GM23338 (cell line): ENCODE data around the gene KRT37. TPM values are rescaled to one million over a fixed set of nuclear protein-coding genes. Genes with fewer than 3 reads are reported as not detected.

Experiments
- ATAC-seq: fragments of 200-7000 bp; cut with Tn5 transposase; 3 replicates; pipeline ENCODE4 v1.9.1; 2020
- DNase-seq: peaks from one replicate; pipeline ENCODE4 v3.0.0-alpha.2; 2015; ENCODE audit warnings: low spot score
- H2AFZ ChIP-seq: fragments of 200-600 bp; sonication (generic); 2 replicates; pipeline ENCODE4 v1.8.0; 2016; ENCODE audit warnings: antibody characterized with exemption, mild to moderate bottlenecking, moderate library complexity
- H3F3A ChIP-seq: fragments of 200-600 bp; sonication (generic); replicated peaks from 2 replicates; pipeline ENCODE4 v1.8.0; 2017; ENCODE audit warnings: antibody characterized with exemption, mixed run types, low read depth
- H3K27ac ChIP-seq: fragments of 200-600 bp; sonication (generic); 2 replicates; pipeline ENCODE4 v1.6.1; 2016; ENCODE audit warnings: low read depth
- H3K27me3 ChIP-seq: fragments of 200-600 bp; sonication (generic); 2 replicates; pipeline ENCODE4 v1.8.0; 2016; ENCODE audit warnings: mild to moderate bottlenecking, mixed run types, moderate library complexity; ENCODE audit not compliant: insufficient read depth
- H3K36me3 ChIP-seq: fragments of 200-600 bp; sonication (generic); 2 replicates; pipeline ENCODE4 v1.8.0; 2016; ENCODE audit warnings: mild to moderate bottlenecking; ENCODE audit not compliant: insufficient read depth
- H3K4me1 ChIP-seq: fragments of 200-600 bp; sonication (generic); 2 replicates; pipeline ENCODE4 v1.8.0; 2016; ENCODE audit warnings: mild to moderate bottlenecking, moderate library complexity; ENCODE audit not compliant: insufficient read depth
- H3K4me2 ChIP-seq: fragments of 200-600 bp; sonication (generic); 2 replicates; pipeline ENCODE4 v1.7.1; 2017; ENCODE audit warnings: mixed run types
- H3K4me3 ChIP-seq: fragments of 200-600 bp; sonication (generic); 2 replicates; pipeline ENCODE4 v1.6.1; 2016; ENCODE audit warnings: mixed run types
- H3K79me2 ChIP-seq: fragments of 200-600 bp; sonication (generic); replicated peaks from 2 replicates; pipeline ENCODE4 v1.8.0; 2017; ENCODE audit warnings: mild to moderate bottlenecking; ENCODE audit not compliant: insufficient read depth
- H3K9me2 ChIP-seq: fragments of 200-600 bp; sonication (generic); 2 replicates; pipeline ENCODE4 v1.8.0; 2017; ENCODE audit not compliant: insufficient read depth
- H4K20me1 ChIP-seq: fragments of 200-600 bp; sonication (generic); replicated peaks from 2 replicates; pipeline ENCODE4 v1.8.0; 2017; ENCODE audit warnings: mild to moderate bottlenecking; ENCODE audit not compliant: insufficient read depth
- H3K27ac Mint-ChIP-seq: 2 replicates; pipeline ENCODE4 v1.8.0; 2020; ENCODE audit warnings: inconsistent platforms, mild to moderate bottlenecking, moderate library complexity, mixed read lengths
- H3K27me3 Mint-ChIP-seq: 3 replicates; pipeline ENCODE4 v1.8.0; 2022; ENCODE audit warnings: low read depth, mild to moderate bottlenecking, moderate library complexity, mixed read lengths, inconsistent platforms; ENCODE audit not compliant: insufficient read depth, poor library complexity
- H3K36me3 Mint-ChIP-seq: 3 replicates; pipeline ENCODE4 v1.8.0; 2021; ENCODE audit warnings: low read depth, mild to moderate bottlenecking, inconsistent platforms, moderate library complexity, mixed read lengths
- H3K4me1 Mint-ChIP-seq: 3 replicates; pipeline ENCODE4 v1.8.0; 2020; ENCODE audit warnings: mild to moderate bottlenecking, inconsistent platforms, mixed read lengths
- H3K4me3 Mint-ChIP-seq: 3 replicates; pipeline ENCODE4 v1.8.0; 2021; ENCODE audit warnings: moderate library complexity, mild to moderate bottlenecking, inconsistent platforms, mixed read lengths
- H3K9me3 Mint-ChIP-seq: 3 replicates; pipeline ENCODE4 v1.8.0; 2020; ENCODE audit warnings: moderate library complexity, mild to moderate bottlenecking, inconsistent platforms, mixed read lengths
- CREB1 ChIP-seq: fragments of 250-450 bp; sonication (Bioruptor Pico); IDR thresholded peaks from 2 replicates; pipeline ENCODE4 v1.5.0; 2020; ENCODE audit warnings: low read depth, mild to moderate bottlenecking, moderate library complexity
- ETS1 ChIP-seq: IDR thresholded peaks from 2 replicates; pipeline ENCODE4 v1.6.1; 2016; ENCODE audit warnings: antibody characterized with exemption
- EZH2 ChIP-seq: fragments of 200-600 bp; sonication (generic); IDR thresholded peaks from one replicate; pipeline ENCODE4 v1.8.0; 2017; ENCODE audit warnings: antibody characterized with exemption, mild to moderate bottlenecking, low read depth; ENCODE audit not compliant: unreplicated experiment
- EZH2phosphoT487 ChIP-seq: fragments of 200-600 bp; sonication (generic); IDR thresholded peaks from one replicate; pipeline ENCODE4 v1.8.1; 2018; ENCODE audit warnings: antibody characterized with exemption; ENCODE audit not compliant: unreplicated experiment
- STAT1 ChIP-seq: IDR thresholded peaks from one replicate; pipeline ENCODE4 v1.6.1; 2016; ENCODE audit warnings: antibody characterized with exemption; ENCODE audit not compliant: unreplicated experiment
- ZNF114 ChIP-seq: fragments of 250-450 bp; sonication (Bioruptor Pico); IDR thresholded peaks from 2 replicates; pipeline ENCODE4 v1.5.0; 2020; ENCODE audit warnings: mild to moderate bottlenecking, moderate library complexity
- polyA plus RNA-seq: library from polyadenylated mRNA; unstranded; fragments of >200 nt; fragmentation: Nextera tagmentation; extraction: Ambion mirVana; gene quantifications from 2 replicates; pipeline ENCODE4 v1.2.1, GENCODE V29; 2016
- total RNA-seq: library from RNA; depleted of rRNA; stranded (reverse); fragments of >200 nt; shearing (Covaris generic); gene quantifications from 2 replicates; pipeline ENCODE4 v1.2.3, GENCODE V29; 2014
- TF ChIP-seq, protein P1 (sequence below), 2 experiments: fragments of 200-600 bp in 1 of 2; sonication (generic) in 1 of 2; conservative IDR thresholded peaks; 2 replicates each; pipeline versions ENCODE4 v1.5.1 to v1.6.1; 2016 to 2017; ENCODE audit warnings: antibody characterized with exemption in 2 of 2, low read depth in 2 of 2, mild to moderate bottlenecking in 2 of 2, moderate library complexity in 1 of 2
- TF ChIP-seq, protein P2 (sequence below): IDR thresholded peaks from one replicate; pipeline ENCODE4 v1.6.1; 2018; ENCODE audit warnings: antibody characterized with exemption; ENCODE audit not compliant: unreplicated experiment

The KRT37 gene
- total and polyA plus RNA-seq, 2 experiments from 2014 or later = not detected

GRCh38 chr17:41437769-41438168 lies 13.4 kb upstream of the KRT37 start (continued):
- TF ChIP-seq EZH2 (no peak), EZH2phosphoT487 (no peak), ETS1 (no peak), STAT1 (no peak), ZNF114 (no peak)
- TF ChIP-seq, protein P1, sequence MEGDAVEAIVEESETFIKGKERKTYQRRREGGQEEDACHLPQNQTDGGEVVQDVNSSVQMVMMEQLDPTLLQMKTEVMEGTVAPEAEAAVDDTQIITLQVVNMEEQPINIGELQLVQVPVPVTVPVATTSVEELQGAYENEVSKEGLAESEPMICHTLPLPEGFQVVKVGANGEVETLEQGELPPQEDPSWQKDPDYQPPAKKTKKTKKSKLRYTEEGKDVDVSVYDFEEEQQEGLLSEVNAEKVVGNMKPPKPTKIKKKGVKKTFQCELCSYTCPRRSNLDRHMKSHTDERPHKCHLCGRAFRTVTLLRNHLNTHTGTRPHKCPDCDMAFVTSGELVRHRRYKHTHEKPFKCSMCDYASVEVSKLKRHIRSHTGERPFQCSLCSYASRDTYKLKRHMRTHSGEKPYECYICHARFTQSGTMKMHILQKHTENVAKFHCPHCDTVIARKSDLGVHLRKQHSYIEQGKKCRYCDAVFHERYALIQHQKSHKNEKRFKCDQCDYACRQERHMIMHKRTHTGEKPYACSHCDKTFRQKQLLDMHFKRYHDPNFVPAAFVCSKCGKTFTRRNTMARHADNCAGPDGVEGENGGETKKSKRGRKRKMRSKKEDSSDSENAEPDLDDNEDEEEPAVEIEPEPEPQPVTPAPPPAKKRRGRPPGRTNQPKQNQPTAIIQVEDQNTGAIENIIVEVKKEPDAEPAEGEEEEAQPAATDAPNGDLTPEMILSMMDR (conservative IDR thresholded peaks at IDR 0.05; ENCODE audit: low read depth in 2 of 2) = no peak
- TF ChIP-seq, protein P2, sequence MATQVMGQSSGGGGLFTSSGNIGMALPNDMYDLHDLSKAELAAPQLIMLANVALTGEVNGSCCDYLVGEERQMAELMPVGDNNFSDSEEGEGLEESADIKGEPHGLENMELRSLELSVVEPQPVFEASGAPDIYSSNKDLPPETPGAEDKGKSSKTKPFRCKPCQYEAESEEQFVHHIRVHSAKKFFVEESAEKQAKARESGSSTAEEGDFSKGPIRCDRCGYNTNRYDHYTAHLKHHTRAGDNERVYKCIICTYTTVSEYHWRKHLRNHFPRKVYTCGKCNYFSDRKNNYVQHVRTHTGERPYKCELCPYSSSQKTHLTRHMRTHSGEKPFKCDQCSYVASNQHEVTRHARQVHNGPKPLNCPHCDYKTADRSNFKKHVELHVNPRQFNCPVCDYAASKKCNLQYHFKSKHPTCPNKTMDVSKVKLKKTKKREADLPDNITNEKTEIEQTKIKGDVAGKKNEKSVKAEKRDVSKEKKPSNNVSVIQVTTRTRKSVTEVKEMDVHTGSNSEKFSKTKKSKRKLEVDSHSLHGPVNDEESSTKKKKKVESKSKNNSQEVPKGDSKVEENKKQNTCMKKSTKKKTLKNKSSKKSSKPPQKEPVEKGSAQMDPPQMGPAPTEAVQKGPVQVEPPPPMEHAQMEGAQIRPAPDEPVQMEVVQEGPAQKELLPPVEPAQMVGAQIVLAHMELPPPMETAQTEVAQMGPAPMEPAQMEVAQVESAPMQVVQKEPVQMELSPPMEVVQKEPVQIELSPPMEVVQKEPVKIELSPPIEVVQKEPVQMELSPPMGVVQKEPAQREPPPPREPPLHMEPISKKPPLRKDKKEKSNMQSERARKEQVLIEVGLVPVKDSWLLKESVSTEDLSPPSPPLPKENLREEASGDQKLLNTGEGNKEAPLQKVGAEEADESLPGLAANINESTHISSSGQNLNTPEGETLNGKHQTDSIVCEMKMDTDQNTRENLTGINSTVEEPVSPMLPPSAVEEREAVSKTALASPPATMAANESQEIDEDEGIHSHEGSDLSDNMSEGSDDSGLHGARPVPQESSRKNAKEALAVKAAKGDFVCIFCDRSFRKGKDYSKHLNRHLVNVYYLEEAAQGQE = no peak

DNA sequence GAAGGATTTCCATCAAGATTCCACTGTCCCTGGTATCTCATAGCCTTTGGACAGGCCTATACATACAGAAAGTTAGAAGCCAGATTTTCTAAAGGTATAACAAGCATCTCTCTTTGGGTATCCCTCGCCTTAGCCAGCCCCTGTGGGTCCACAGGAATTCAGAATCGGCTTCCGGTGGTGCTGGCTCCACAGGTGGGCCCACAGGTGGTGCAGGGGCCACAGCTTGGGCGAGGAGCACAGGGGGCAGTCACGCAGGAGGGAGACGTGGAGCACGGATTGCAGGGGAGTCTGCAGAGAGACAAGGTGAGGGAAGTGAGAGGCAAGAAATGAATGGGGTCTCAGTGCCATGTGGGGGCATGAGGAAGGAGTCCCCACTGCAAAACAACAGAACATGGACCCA lies 12.9 kb upstream of the KRT37 start:
- H3K4me3 Mint-ChIP-seq = no peak overlapping the region
- TF ChIP-seq CREB1 (CRISPR knock-in tag) = no peak
- H3K27me3 ChIP-seq = no peaks in the 10 kb centered on the region
- H3K27ac ChIP-seq = no peak overlapping the region
- no peaks in the 10 kb centered on the region for H3K4me1 ChIP-seq
- H3K4me3 ChIP-seq = no peak overlapping the region
- no peaks in the 10 kb centered on the region for H3K4me1 Mint-ChIP-seq
- H3F3A ChIP-seq = no peaks in the 10 kb centered on the region
- no peak for ATAC-seq
- no peaks in the 10 kb centered on the region for H3K36me3 Mint-ChIP-seq
- DNase-seq = no peak
- peaks cover 3% of the 10 kb centered on the region for H3K27me3 Mint-ChIP-seq
- no peak overlapping the region for H3K27ac Mint-ChIP-seq
- H3K9me2 ChIP-seq = no peaks in the 10 kb centered on the region
- no peaks in the 10 kb centered on the region for H3K79me2 ChIP-seq
- peaks cover 4% of the 10 kb centered on the region; the same call in 2 of the 3 replicates for H3K9me3 Mint-ChIP-seq
- H3K4me2 ChIP-seq = no peak overlapping the region
- H2AFZ ChIP-seq = no peak overlapping the region
- H3K36me3 ChIP-seq = no peaks in the 10 kb centered on the region; the same call in 1 of the 2 replicates
- no peaks in the 10 kb centered on the region for H4K20me1 ChIP-seq
